Measurements from ENCODE around the gene NUMB. TPM values are rescaled to one million over a fixed set of nuclear protein-coding genes. Genes with fewer than 3 reads are reported as not detected.

NUMB gene
- total and polyA plus RNA-seq, 3 experiments from 2014 or later = 36.5 to 39.0 (median 38.5) TPM

DNA sequence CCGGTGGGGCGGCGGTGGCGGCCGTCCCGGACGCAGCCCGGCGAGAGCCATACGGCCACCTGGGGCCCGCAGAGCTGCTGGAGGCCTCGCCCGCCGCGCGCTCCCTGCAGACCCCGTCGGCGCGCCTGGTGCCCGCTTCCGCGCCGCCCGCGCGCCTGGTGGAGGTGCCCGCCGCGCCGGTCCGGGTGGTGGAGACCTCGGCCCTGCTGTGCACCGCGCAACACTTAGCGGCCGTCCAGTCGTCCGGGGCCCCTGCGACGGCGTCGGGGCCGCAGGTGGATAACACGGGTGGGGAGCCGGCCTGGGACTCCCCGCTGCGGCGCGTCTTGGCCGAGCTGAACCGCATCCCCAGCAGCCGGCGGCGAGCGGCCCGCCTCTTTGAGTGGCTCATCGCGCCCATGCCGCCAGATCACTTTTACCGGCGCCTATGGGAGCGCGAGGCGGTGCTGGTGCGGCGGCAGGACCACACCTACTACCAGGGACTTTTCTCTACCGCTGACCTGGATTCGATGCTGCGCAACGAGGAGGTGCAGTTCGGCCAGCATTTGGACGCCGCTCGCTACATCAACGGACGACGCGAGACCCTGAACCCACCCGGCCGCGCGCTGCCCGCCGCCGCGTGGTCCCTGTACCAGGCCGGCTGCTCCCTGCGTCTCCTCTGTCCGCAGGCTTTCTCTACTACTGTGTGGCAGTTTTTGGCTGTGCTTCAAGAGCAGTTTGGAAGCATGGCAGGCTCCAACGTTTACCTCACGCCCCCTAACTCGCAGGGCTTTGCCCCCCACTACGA, 33.1 kb upstream of the NUMB start:
- peak overlapping the region in 7 of 8 donors; percentile 80 to 92 (median 88) for H3K27ac Mint-ChIP-seq
- POLR2A ChIA-PET = interaction anchor here (0.5 to 1.9 kb wide), 13 partner anchors 8 to 433 kb away, joined by 3 to 22 read pairs (median 6); partner anchors contain the start of genes ACOT2, ACOT4, ACOT6 and DNAL1

GRCh38 chr14:73489481-73490175, 31.3 kb upstream of the NUMB start:
- no peaks in the 10 kb centered on the region for H3K36me3 ChIP-seq (ENCODE audit: insufficient read depth, low read length)
- H3K27ac ChIP-seq (ENCODE audit: low read depth, low read length) = no peak overlapping the region
- DNase-seq = no peak
- H3K4me1 Mint-ChIP-seq = peaks cover 30 to 43% (median 42%) of the 10 kb centered on the region in 3 donors
- peak overlapping the region in 4 of 8 donors; percentile 34 to 88 (median 61) for H3K27ac Mint-ChIP-seq
- H3K27me3 Mint-ChIP-seq = no peaks in the 10 kb centered on the region
- ChIA-PET CTCF (no interaction called here), POLR2A (interaction anchor here (1.9 kb wide), 1 partner anchor 31 kb away, joined by 22 read pairs; the partner anchor contains the start of gene NUMB)
- H3K4me1 ChIP-seq (ENCODE audit: insufficient read depth, low read length) = peaks cover 31% of the 10 kb centered on the region
- peak overlapping the region; percentile 50 to 98 (median 87) for H3K4me3 Mint-ChIP-seq
- H3K9me3 ChIP-seq (ENCODE audit: low read length) = no peaks in the 10 kb centered on the region
- H3K4me3 ChIP-seq (ENCODE audit: low read length) = no peak overlapping the region
- no peaks in the 10 kb centered on the region for H3K9me3 Mint-ChIP-seq
- H3K27me3 ChIP-seq (ENCODE audit: insufficient read depth, low read length, poor library complexity, severe bottlenecking) = no peaks in the 10 kb centered on the region
- H3K36me3 Mint-ChIP-seq = peaks cover 6 to 24% (median 6%) of the 10 kb centered on the region in 3 donors

More for the DNA sequence above, 33.1 kb upstream of the NUMB start:
- Histone ChIP-seq H3K4me1 (ENCODE audit: insufficient read depth, low read length) (peaks cover 31% of the 10 kb centered on the region), H3K4me3 (ENCODE audit: low read length) (peak overlapping the region; percentile 85), H3K27me3 (ENCODE audit: insufficient read depth, low read length, poor library complexity, severe bottlenecking) (no peaks in the 10 kb centered on the region), H3K36me3 (ENCODE audit: insufficient read depth, low read length) (no peaks in the 10 kb centered on the region), H3K9me3 (ENCODE audit: low read length) (no peaks in the 10 kb centered on the region), H3K27ac (ENCODE audit: low read depth, low read length) (peak overlapping the region; percentile 88)
- H3K9me3 Mint-ChIP-seq = no peaks in the 10 kb centered on the region
- peaks cover 6 to 38% (median 10%) of the 10 kb centered on the region in 3 donors for H3K36me3 Mint-ChIP-seq
- peak overlapping the region; percentile 86 to 98 (median 87) for H3K4me3 Mint-ChIP-seq
- H3K4me1 Mint-ChIP-seq = peaks cover 43 to 61% (median 61%) of the 10 kb centered on the region in 3 donors
- peak; percentile 57 to 80 (median 67) for DNase-seq
- CTCF ChIA-PET = interaction anchor here (0.7 to 2.2 kb wide), 8 partner anchors 8 to 196 kb away, joined by 3 to 14 read pairs (median 4); partner anchors contain the start of genes ACOT2 and NUMB
- H3K27me3 Mint-ChIP-seq = no peaks in the 10 kb centered on the region

DNA sequence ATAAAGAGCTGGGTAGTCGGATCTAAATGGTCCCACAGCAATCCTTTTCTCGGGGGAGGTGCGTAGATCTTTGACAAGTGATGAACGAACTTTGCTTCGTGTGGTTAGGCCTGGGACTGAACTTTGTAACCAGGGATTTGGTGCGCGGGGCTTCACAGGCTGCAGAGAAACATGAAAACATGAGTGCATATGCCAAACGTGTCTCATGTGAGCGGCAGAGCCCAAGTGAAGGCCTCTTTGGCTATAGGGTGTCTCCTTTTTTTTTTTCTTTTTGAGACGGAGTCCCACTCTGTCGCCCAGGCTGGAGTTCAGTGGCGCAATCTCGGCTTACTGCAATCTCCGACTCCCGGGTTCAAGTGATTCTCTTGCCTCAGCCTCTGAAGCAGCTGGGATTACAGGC, 20.3 kb upstream of the NUMB start:
- no peaks in the 10 kb centered on the region for H3K9me3 Mint-ChIP-seq
- no peak for DNase-seq
- Histone ChIP-seq H3K27ac (ENCODE audit: low read depth, low read length) (no peak overlapping the region), H3K27me3 (ENCODE audit: insufficient read depth, low read length, poor library complexity, severe bottlenecking) (no peaks in the 10 kb centered on the region), H3K9me3 (ENCODE audit: low read length) (no peaks in the 10 kb centered on the region), H3K4me1 (ENCODE audit: insufficient read depth, low read length) (no peaks in the 10 kb centered on the region), H3K36me3 (ENCODE audit: insufficient read depth, low read length) (no peaks in the 10 kb centered on the region), H3K4me3 (ENCODE audit: low read length) (no peak overlapping the region)
- no peak overlapping the region for H3K27ac Mint-ChIP-seq
- H3K4me3 Mint-ChIP-seq = no peak overlapping the region
- no peaks in the 10 kb centered on the region for H3K27me3 Mint-ChIP-seq
- ChIA-PET POLR2A (no interaction called here), CTCF (interaction anchor here (1.6 kb wide), 1 partner anchor 24 kb away, joined by 3 read pairs; no protein-coding TSS in a partner anchor)
- no peaks in the 10 kb centered on the region for H3K4me1 Mint-ChIP-seq
- H3K36me3 Mint-ChIP-seq = no peaks in the 10 kb centered on the region

- no peak for DNase-seq
These were observed 19.4 kb upstream of the NUMB start for GRCh38 chr14:73477618-73478266.

GRCh38 chr14:73476451-73476931, 18.1 kb upstream of the NUMB start:
- Mint-ChIP-seq H3K36me3 (no peaks in the 10 kb centered on the region), H3K9me3 (no peaks in the 10 kb centered on the region), H3K4me1 (no peaks in the 10 kb centered on the region), H3K27ac (peak overlapping the region in 1 of 8 donors; percentile 16), H3K4me3 (no peak overlapping the region), H3K27me3 (peaks cover 0 to 4% of the 10 kb centered on the region in 2 donors)
- H3K9me3 ChIP-seq (ENCODE audit: low read length) = no peaks in the 10 kb centered on the region
- no peak overlapping the region for H3K27ac ChIP-seq (ENCODE audit: low read depth, low read length)
- H3K36me3 ChIP-seq (ENCODE audit: insufficient read depth, low read length) = no peaks in the 10 kb centered on the region
- POLR2A ChIA-PET = no interaction called here
- H3K27me3 ChIP-seq (ENCODE audit: insufficient read depth, low read length, poor library complexity, severe bottlenecking) = no peaks in the 10 kb centered on the region
- CTCF ChIA-PET = interaction anchor here (8.4 kb wide), 1 partner anchor 181 kb away, joined by 51 read pairs; no protein-coding TSS in a partner anchor
- H3K4me3 ChIP-seq (ENCODE audit: low read length) = no peak overlapping the region
- no peak for DNase-seq
- H3K4me1 ChIP-seq (ENCODE audit: insufficient read depth, low read length) = no peaks in the 10 kb centered on the region

More at GRCh38 chr14:73477618-73478266, 19.4 kb upstream of the NUMB start:
- no peaks in the 10 kb centered on the region for H3K36me3 ChIP-seq (ENCODE audit: insufficient read depth, low read length)
- H3K4me1 ChIP-seq (ENCODE audit: insufficient read depth, low read length) = no peaks in the 10 kb centered on the region
- H3K27ac Mint-ChIP-seq = no peak overlapping the region
- no peaks in the 10 kb centered on the region for H3K27me3 ChIP-seq (ENCODE audit: insufficient read depth, low read length, poor library complexity, severe bottlenecking)
- no peaks in the 10 kb centered on the region for H3K27me3 Mint-ChIP-seq
- ChIA-PET POLR2A (no interaction called here), CTCF (interaction anchor here (1.0 to 1.6 kb wide), 3 partner anchors 25 to 182 kb away, joined by 3 to 4 read pairs (median 3); no protein-coding TSS in a partner anchor)
- H3K4me3 ChIP-seq (ENCODE audit: low read length) = no peak overlapping the region
- H3K9me3 ChIP-seq (ENCODE audit: low read length) = no peaks in the 10 kb centered on the region
- no peaks in the 10 kb centered on the region for H3K4me1 Mint-ChIP-seq
- no peaks in the 10 kb centered on the region for H3K9me3 Mint-ChIP-seq
- no peak overlapping the region for H3K4me3 Mint-ChIP-seq
- H3K36me3 Mint-ChIP-seq = no peaks in the 10 kb centered on the region
- H3K27ac ChIP-seq (ENCODE audit: low read depth, low read length) = no peak overlapping the region

DNA sequence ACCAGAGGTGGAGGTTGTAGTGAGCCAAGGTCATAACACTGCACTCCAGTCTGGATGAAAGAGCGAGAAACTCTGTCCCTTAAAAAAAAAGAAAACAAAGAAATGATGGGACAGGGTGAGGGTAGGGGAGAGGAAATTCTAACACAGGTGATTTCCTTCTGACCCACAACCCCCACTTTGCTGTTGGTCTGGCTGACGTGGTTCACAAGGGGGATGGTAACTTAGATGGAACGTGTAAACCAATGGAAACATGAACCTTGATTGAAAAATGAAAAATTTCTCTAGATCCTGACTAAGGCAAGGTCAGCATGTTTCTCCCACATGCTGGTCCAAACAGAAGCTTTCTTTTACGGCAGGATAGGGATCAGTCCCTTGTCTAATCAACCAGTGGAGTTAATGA, 16.6 kb upstream of the NUMB start:
- DNase-seq = no peak
- Histone ChIP-seq H3K4me3 (ENCODE audit: low read length) (no peak overlapping the region), H3K27me3 (ENCODE audit: insufficient read depth, low read length, poor library complexity, severe bottlenecking) (no peaks in the 10 kb centered on the region), H3K27ac (ENCODE audit: low read depth, low read length) (no peak overlapping the region), H3K9me3 (ENCODE audit: low read length) (no peaks in the 10 kb centered on the region), H3K4me1 (ENCODE audit: insufficient read depth, low read length) (no peaks in the 10 kb centered on the region), H3K36me3 (ENCODE audit: insufficient read depth, low read length) (no peaks in the 10 kb centered on the region)
- Mint-ChIP-seq H3K4me3 (no peak overlapping the region), H3K4me1 (no peaks in the 10 kb centered on the region), H3K27me3 (peaks cover 0 to 4% of the 10 kb centered on the region in 2 donors), H3K27ac (no peak overlapping the region), H3K36me3 (no peaks in the 10 kb centered on the region), H3K9me3 (no peaks in the 10 kb centered on the region)
- ChIA-PET CTCF (interaction anchor here (8.4 kb wide), 1 partner anchor 180 kb away, joined by 51 read pairs; no protein-coding TSS in a partner anchor), POLR2A (no interaction called here)

DNA sequence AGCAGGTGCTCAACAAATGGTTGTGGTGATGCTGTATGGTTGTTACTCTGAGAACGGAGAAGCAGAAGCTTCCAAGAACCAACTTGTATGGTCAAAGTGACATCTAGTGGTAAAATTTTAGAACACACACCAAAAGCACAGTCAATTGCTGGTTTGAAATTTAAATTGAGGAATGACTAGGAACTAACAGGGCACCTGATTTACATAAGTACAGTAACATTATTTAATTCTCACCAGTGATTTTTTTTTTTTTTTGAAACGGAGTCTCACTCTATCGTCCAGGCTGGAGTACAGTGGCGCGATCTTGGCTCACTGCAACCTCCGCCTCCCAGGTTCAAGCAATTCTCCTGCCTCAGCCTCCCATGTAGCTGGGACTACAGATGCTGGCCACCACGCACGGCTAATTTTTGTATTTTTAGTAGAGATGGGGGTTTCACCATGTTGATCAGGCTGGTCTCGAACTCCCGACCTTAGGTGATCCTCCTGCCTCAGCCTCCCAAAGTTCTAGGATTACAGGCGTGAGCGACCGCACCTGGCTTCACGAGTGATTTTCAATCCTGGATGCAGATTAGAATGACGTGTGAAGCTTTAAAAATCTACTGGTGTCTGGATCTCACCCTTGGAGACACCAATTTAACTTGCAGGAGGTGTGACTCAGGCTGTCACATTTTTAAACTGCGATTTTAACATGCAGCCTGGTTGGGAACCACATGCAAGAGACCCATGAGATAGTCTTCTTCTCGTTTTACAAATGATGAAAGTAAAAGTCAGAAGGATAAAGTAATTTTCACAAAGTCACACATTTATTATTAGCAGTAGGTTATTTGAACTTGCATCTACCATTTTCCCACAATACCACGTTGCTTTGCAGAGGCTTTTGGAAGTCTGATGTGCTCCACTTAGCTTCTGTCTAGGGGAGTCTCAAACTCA, 14.1 kb upstream of the NUMB start:
- no peaks in the 10 kb centered on the region for H3K9me3 Mint-ChIP-seq
- no peak overlapping the region for H3K4me3 ChIP-seq (ENCODE audit: low read length)
- ChIA-PET CTCF (interaction anchor here (0.9 to 8.4 kb wide), 14 partner anchors 8 to 299 kb away, joined by 3 to 51 read pairs (median 4); partner anchors contain the start of gene NUMB), POLR2A (interaction anchor here (1.0 to 1.2 kb wide), 2 partner anchors 19 to 177 kb away, joined by 3 to 4 read pairs; no protein-coding TSS in a partner anchor)
- no peaks in the 10 kb centered on the region for H3K9me3 ChIP-seq (ENCODE audit: low read length)
- H3K27ac ChIP-seq (ENCODE audit: low read depth, low read length) = no peak overlapping the region
- H3K4me1 Mint-ChIP-seq = peaks cover 0 to 3% (median 0%) of the 10 kb centered on the region in 3 donors
- H3K4me1 ChIP-seq (ENCODE audit: insufficient read depth, low read length) = no peaks in the 10 kb centered on the region
- no peaks in the 10 kb centered on the region for H3K36me3 ChIP-seq (ENCODE audit: insufficient read depth, low read length)
- no peak overlapping the region for H3K27ac Mint-ChIP-seq
- H3K27me3 Mint-ChIP-seq = peaks cover 0 to 4% of the 10 kb centered on the region in 2 donors
- peak in 2 of 5 donors; percentile 40 to 53 for DNase-seq
- H3K27me3 ChIP-seq (ENCODE audit: insufficient read depth, low read length, poor library complexity, severe bottlenecking) = no peaks in the 10 kb centered on the region
- no peak overlapping the region for H3K4me3 Mint-ChIP-seq
- H3K36me3 Mint-ChIP-seq = no peaks in the 10 kb centered on the region

Data from CD8-positive, alpha-beta memory T cell (primary cell).